Measurements from ENCODE around the gene SH3GLB1. TPM values are rescaled to one million over a fixed set of nuclear protein-coding genes. Genes with fewer than 3 reads are reported as not detected.

SH3GLB1 gene
- total and polyA plus RNA-seq, 2 of the 13 experiments (the other 11 are each of a cell fraction or from before 2014, with no cell fraction given), result 26.0 to 41.5 TPM

DNA sequence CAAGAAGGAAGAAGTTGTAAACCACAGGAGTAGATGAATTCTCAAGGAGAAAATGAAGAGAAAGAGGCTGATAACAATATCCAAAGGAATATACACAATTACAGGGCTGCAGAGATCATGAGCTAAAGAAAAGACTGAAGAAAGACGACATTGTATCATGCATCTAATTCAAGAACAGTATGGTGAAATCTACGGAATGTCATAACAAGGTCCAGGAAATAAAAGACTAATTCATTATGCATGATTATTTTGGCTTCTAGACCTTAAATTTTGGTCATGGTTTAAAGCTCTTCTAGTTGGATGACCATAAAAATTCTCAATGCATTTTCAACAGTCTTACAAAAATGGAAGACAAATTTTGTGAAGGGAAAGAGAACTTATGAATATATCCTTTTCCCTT lies 71.7 kb downstream of the SH3GLB1 start:
- ChIA-PET CTCF (ENCODE audit: low intra/inter-chr PET ratio, low total read pairs) (no interaction called here), POLR2A (interaction anchor here (1.0 to 1.3 kb wide), 4 partner anchors 26 to 139 kb away, joined by 3 to 4 read pairs (median 3); partner anchors contain the start of genes HS2ST1 and SELENOF)
- FAIRE-seq, result no peak
- 92% methylated on average over 2 of the region's 2 CpGs for WGBS (ENCODE audit: low lambda C conversion rate)
- H3K27ac ChIP-seq (ENCODE audit: extremely low read length, insufficient read depth, low read length), result peak overlapping the region; percentile 90
- no peak for DNase-seq (ENCODE audit: low spot score)
- no peaks in the 10 kb centered on the region for H3K9me3 ChIP-seq (ENCODE audit: low read length)
- H3K36me3 ChIP-seq (replicated peaks in 1 of 2; ENCODE audit: control insufficient read depth in 1 of 2, insufficient read depth in 2 of 2, low read length in 2 of 2), result no peaks in the 10 kb centered on the region
- no peak for ATAC-seq
- H3K27me3 ChIP-seq (ENCODE audit: control insufficient read depth in 1 of 2, insufficient read depth in 2 of 2, low read length in 2 of 2), result no peaks in the 10 kb centered on the region
- no peak for TF ChIP-seq ZNF235 (CRISPR knock-in tag; IDR thresholded peaks at IDR 0.05; ENCODE audit: borderline replicate concordance)
- no peak for TF ChIP-seq HMG20A (CRISPR knock-in tag; IDR thresholded peaks at IDR 0.05; ENCODE audit: borderline replicate concordance)
- TF ChIP-seq ZFP82 (CRISPR knock-in tag; IDR thresholded peaks at IDR 0.05; ENCODE audit: borderline replicate concordance), result no peak
- no peak for TF ChIP-seq ZC3H13 (CRISPR knock-in tag; IDR thresholded peaks at IDR 0.05)
- TF ChIP-seq ZNF576 (CRISPR knock-in tag; IDR thresholded peaks at IDR 0.05), result no peak
- no peak for TF ChIP-seq ZNF776 (CRISPR knock-in tag; IDR thresholded peaks at IDR 0.05)
- no peak overlapping the region for H3K4me3 ChIP-seq (replicated peaks in 1 of 3; ENCODE audit: insufficient read depth in 1 of 3, low read depth in 2 of 3, low read length in 3 of 3)
- in situ Hi-C loops (cut with HindIII; ENCODE audit: extremely low pct_ligation_motif_present, low pct_unique_long_range_greater_than_20kb), result loop anchor here (10.0 kb wide), 1 partner anchor 139 kb away; the partner anchor contains the start of genes HS2ST1 and SELENOF
- H3K4me2 ChIP-seq (ENCODE audit: low read depth, low read length), result no peak overlapping the region
- intact Hi-C loops (cut with micrococcal nuclease; ENCODE audit: unreplicated experiment), result loop anchor here (10.0 kb wide), 1 partner anchor 71 kb away; the partner anchor contains the start of gene SH3GLB1
- H3K4me1 ChIP-seq (ENCODE audit: insufficient read depth, low read length), result peaks cover 79% of the 10 kb centered on the region
- H2AFZ ChIP-seq (ENCODE audit: low read length), result no peak overlapping the region
- BruUV-seq (replicated peaks), result no TSS peak
- no peaks in the 10 kb centered on the region for H4K20me1 ChIP-seq (ENCODE audit: insufficient read depth, low read length)
- no peak overlapping the region for H3K9ac ChIP-seq (ENCODE audit: insufficient read depth, low read depth, low read length)
- no peaks in the 10 kb centered on the region for H3K79me2 ChIP-seq (ENCODE audit: insufficient read depth, low read length)

DNA sequence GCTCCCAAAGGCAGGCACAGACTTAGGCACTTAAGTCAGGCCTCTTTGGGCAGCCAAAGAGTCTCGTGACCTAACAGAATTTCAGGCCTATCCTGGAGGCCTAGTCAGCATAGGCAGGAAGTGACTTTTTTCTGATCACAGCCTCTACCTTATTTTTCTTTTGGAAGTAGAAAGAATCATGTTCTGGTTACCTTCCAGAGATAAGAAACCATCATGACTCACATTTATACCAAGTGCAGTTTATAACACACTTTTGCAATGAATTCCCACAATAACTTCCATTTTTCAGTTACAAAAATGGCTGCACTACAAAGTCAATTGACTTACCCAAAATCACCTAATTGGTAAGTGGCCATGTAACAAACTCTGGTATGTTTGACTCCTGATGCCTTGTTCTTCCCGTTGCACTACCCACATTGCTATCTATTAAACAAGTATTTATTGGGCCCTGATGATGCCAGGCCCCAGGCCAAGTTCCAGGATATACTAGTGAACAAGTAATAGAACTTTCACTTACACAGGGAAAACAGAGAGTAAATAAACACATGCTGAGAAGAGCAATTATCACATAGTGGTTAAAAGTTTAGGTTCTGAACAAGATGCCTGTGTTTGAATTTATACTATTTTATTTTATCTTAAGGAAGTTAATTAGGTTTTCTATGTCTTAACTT lies 74.3 kb downstream of the SH3GLB1 start:
- in situ Hi-C loops (cut with HindIII; ENCODE audit: extremely low pct_ligation_motif_present, low pct_unique_long_range_greater_than_20kb), result loop anchor here (10.0 kb wide), 1 partner anchor 136 kb away; the partner anchor contains the start of genes HS2ST1 and SELENOF
- TF ChIP-seq ZSCAN20 (CRISPR knock-in tag; IDR thresholded peaks at IDR 0.05; ENCODE audit: borderline replicate concordance) (no peak), ZKSCAN1 (IDR thresholded peaks at IDR 0.05; ENCODE audit: low read length) (no peak), ZNF138 (CRISPR knock-in tag; IDR thresholded peaks at IDR 0.05; ENCODE audit: low read depth) (no peak), UBTF (CRISPR knock-in tag; IDR thresholded peaks at IDR 0.05) (no peak), ZNF20 (CRISPR knock-in tag; IDR thresholded peaks at IDR 0.05) (no peak), CREB1 (IDR thresholded peaks at IDR 0.05) (no peak), CREB1 (CRISPR knock-in tag; IDR thresholded peaks at IDR 0.05) (no peak), REL (CRISPR knock-in tag; conservative IDR thresholded peaks at IDR 0.05) (no peak)
- TF ChIP-seq, protein P1, sequence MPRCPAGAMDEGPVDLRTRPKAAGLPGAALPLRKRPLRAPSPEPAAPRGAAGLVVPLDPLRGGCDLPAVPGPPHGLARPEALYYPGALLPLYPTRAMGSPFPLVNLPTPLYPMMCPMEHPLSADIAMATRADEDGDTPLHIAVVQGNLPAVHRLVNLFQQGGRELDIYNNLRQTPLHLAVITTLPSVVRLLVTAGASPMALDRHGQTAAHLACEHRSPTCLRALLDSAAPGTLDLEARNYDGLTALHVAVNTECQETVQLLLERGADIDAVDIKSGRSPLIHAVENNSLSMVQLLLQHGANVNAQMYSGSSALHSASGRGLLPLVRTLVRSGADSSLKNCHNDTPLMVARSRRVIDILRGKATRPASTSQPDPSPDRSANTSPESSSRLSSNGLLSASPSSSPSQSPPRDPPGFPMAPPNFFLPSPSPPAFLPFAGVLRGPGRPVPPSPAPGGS (CRISPR knock-in tag; IDR thresholded peaks at IDR 0.05), result no peak

More for the DNA sequence above, 74.3 kb downstream of the SH3GLB1 start:
- Histone ChIP-seq H3K4me3 (replicated peaks in 1 of 3; ENCODE audit: insufficient read depth in 1 of 3, low read depth in 2 of 3, low read length in 3 of 3) (no peak overlapping the region), H3K79me2 (ENCODE audit: insufficient read depth, low read length) (no peaks in the 10 kb centered on the region), H3K9ac (ENCODE audit: insufficient read depth, low read depth, low read length) (no peak overlapping the region), H3K36me3 (replicated peaks in 1 of 2; ENCODE audit: control insufficient read depth in 1 of 2, insufficient read depth in 2 of 2, low read length in 2 of 2) (no peaks in the 10 kb centered on the region), H3K4me1 (ENCODE audit: insufficient read depth, low read length) (peaks cover 87% of the 10 kb centered on the region), H4K20me1 (ENCODE audit: insufficient read depth, low read length) (no peaks in the 10 kb centered on the region), H3K4me2 (ENCODE audit: low read depth, low read length) (no peak overlapping the region), H2AFZ (ENCODE audit: low read length) (no peak overlapping the region), H3K27me3 (ENCODE audit: control insufficient read depth in 1 of 2, insufficient read depth in 2 of 2, low read length in 2 of 2) (no peaks in the 10 kb centered on the region), H3K9me3 (ENCODE audit: low read length) (no peaks in the 10 kb centered on the region), H3K27ac (ENCODE audit: extremely low read length, insufficient read depth, low read length) (no peak overlapping the region)
- FAIRE-seq (no peak), DNase-seq (ENCODE audit: low spot score) (no peak), ATAC-seq (no peak)
- intact Hi-C loops (cut with micrococcal nuclease; ENCODE audit: unreplicated experiment), result loop anchor here (10.0 kb wide), 1 partner anchor 74 kb away; the partner anchor contains the start of gene SH3GLB1
- ChIA-PET POLR2A (no interaction called here), CTCF (ENCODE audit: low intra/inter-chr PET ratio, low total read pairs) (no interaction called here)
- WGBS (ENCODE audit: low lambda C conversion rate), result 98% methylated on average over 2 of the region's 2 CpGs
- BruUV-seq (replicated peaks), result no TSS peak
